ENCODE measurements around the gene FUT4.

FUT4 gene

DNA sequence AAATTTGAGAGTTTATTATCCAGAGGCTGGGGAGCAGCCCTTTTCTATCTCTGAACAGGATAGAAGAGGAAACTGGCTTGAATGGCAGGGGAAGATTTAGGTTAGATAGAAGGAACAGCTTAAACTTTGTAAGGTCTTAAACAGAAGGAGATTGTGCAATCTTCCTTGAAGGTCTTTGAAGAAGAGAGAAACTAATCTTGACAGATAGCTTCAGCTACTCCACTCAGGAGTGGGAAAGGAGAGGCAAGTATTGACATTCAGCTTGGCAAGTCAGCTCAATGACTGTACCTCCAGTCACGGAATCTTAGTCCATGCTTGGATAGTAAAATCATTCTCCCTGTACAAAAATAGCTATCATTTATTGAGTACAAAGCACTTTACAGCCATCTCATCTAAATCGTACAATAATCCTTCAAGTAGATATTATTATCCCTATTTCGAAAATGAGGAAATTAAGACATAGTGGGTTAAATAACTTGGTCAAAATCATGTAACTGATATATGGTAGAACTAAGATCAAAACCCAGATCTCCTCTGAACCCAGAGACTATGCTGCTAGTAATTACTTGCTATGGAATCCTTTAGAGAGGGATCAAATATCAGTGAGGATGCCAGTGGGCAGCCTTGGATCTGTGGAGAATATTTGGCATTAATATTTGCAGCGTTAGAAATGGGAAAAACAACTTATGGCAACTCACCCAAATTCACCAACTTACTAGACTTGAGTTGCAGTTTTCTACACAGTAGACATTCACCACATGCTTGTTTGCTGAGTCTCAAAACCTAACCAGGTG is 16.9 kb upstream of the FUT4 start:
- Histone ChIP-seq H3K36me3 (ENCODE audit: insufficient read depth, low read length) (no peaks in the 10 kb centered on the region), H3K4me2 (ENCODE audit: insufficient read depth, low read length) (no peak overlapping the region), H4K20me1 (ENCODE audit: insufficient read depth, low read length) (no peaks in the 10 kb centered on the region), H3K4me1 (ENCODE audit: insufficient read depth, low read length) (no peaks in the 10 kb centered on the region), H3K4me3 (ENCODE audit: low read depth in 1 of 2, low read length in 2 of 2) (no peak overlapping the region), H3K9ac (ENCODE audit: low read depth, low read length) (no peak overlapping the region), H3K27me3 (ENCODE audit: insufficient read depth, low read length, poor library complexity) (peaks cover 16% of the 10 kb centered on the region), H3K27ac (ENCODE audit: low read length) (no peak overlapping the region), H3K9me3 (ENCODE audit: insufficient read depth, low read length, severe bottlenecking) (no peaks in the 10 kb centered on the region), H3K79me2 (ENCODE audit: insufficient read depth, low read length) (no peaks in the 10 kb centered on the region), H2AFZ (ENCODE audit: low read depth, low read length) (no peak overlapping the region)
- ATAC-seq (ENCODE audit: insufficient read depth, low read depth) (no peak), DNase-seq (no peak)
- TF ChIP-seq, protein P1, sequence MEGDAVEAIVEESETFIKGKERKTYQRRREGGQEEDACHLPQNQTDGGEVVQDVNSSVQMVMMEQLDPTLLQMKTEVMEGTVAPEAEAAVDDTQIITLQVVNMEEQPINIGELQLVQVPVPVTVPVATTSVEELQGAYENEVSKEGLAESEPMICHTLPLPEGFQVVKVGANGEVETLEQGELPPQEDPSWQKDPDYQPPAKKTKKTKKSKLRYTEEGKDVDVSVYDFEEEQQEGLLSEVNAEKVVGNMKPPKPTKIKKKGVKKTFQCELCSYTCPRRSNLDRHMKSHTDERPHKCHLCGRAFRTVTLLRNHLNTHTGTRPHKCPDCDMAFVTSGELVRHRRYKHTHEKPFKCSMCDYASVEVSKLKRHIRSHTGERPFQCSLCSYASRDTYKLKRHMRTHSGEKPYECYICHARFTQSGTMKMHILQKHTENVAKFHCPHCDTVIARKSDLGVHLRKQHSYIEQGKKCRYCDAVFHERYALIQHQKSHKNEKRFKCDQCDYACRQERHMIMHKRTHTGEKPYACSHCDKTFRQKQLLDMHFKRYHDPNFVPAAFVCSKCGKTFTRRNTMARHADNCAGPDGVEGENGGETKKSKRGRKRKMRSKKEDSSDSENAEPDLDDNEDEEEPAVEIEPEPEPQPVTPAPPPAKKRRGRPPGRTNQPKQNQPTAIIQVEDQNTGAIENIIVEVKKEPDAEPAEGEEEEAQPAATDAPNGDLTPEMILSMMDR (IDR thresholded peaks at IDR 0.05; ENCODE audit: borderline replicate concordance, extremely low read depth, low read length, poor library complexity, severe bottlenecking), result no peak
- no peak for TF ChIP-seq EZH2 (IDR thresholded peaks at IDR 0.05; ENCODE audit: borderline replicate concordance, low read depth, low read length, severe bottlenecking)

DNA sequence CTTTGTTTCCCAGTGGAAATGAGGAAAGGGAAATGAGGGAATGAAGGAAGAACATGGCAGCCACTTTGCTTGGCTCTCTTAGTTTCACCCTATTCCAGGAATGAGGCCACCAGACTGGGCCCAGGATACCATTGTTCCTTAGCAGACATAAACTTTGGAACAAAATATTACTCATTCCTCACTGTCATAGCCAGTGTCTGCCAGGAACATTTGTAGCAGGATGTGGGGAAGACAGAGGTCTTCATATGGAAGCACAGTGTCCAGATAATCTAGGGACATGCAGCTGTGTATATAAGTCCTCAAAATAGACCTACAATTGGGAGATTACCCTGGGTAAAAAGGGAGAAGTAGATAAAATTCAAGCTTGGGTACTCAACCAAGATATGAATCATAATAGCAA is 15.2 kb upstream of the FUT4 start:
- no peaks in the 10 kb centered on the region for H3K9me3 ChIP-seq (ENCODE audit: insufficient read depth, low read length, severe bottlenecking)
- no peak overlapping the region for H3K4me2 ChIP-seq (ENCODE audit: insufficient read depth, low read length)
- H3K79me2 ChIP-seq (ENCODE audit: insufficient read depth, low read length), result no peaks in the 10 kb centered on the region
- peaks cover 16% of the 10 kb centered on the region for H3K27me3 ChIP-seq (ENCODE audit: insufficient read depth, low read length, poor library complexity)
- TF ChIP-seq EZH2 (IDR thresholded peaks at IDR 0.05; ENCODE audit: borderline replicate concordance, low read depth, low read length, severe bottlenecking), result no peak
- TF ChIP-seq, protein P1 (IDR thresholded peaks at IDR 0.05; ENCODE audit: borderline replicate concordance, extremely low read depth, low read length, poor library complexity, severe bottlenecking), result no peak
- DNase-seq (no peak), ATAC-seq (ENCODE audit: insufficient read depth, low read depth) (no peak)
- H3K36me3 ChIP-seq (ENCODE audit: insufficient read depth, low read length), result no peaks in the 10 kb centered on the region
- no peak overlapping the region for H3K9ac ChIP-seq (ENCODE audit: low read depth, low read length)
- H3K4me3 ChIP-seq (ENCODE audit: low read depth in 1 of 2, low read length in 2 of 2), result no peak overlapping the region
- H3K4me1 ChIP-seq (ENCODE audit: insufficient read depth, low read length), result no peaks in the 10 kb centered on the region
- no peaks in the 10 kb centered on the region for H4K20me1 ChIP-seq (ENCODE audit: insufficient read depth, low read length)
- no peak overlapping the region for H2AFZ ChIP-seq (ENCODE audit: low read depth, low read length)
- H3K27ac ChIP-seq (ENCODE audit: low read length), result no peak overlapping the region

DNA sequence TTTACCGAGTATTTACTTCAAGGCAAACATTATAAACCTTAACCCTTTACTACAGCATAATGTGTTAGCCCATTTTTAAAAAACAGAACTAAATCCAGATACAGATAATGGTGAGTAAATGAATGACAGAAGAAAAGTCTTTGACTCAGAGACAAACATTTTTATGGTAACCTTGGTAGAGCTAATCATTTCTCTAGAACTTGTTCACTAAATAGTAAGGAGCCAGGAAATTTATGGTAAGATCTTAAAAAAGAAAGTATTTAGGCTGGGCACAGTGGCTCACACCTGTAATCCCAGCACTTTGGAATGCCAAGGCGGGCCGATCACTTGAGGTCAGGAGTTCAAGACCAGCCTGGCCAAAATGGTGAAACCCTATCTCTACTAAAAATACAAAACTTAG is 11.5 kb upstream of the FUT4 start:
- no peaks in the 10 kb centered on the region for H3K36me3 ChIP-seq (ENCODE audit: insufficient read depth, low read length)
- no peaks in the 10 kb centered on the region for H3K9me3 ChIP-seq (ENCODE audit: insufficient read depth, low read length, severe bottlenecking)
- H3K4me3 ChIP-seq (ENCODE audit: low read depth in 1 of 2, low read length in 2 of 2), result no peak overlapping the region
- no peaks in the 10 kb centered on the region for H4K20me1 ChIP-seq (ENCODE audit: insufficient read depth, low read length)
- H3K4me2 ChIP-seq (ENCODE audit: insufficient read depth, low read length), result no peak overlapping the region
- H3K9ac ChIP-seq (ENCODE audit: low read depth, low read length), result no peak overlapping the region
- ATAC-seq (ENCODE audit: insufficient read depth, low read depth) (no peak), DNase-seq (no peak)
- TF ChIP-seq, protein P1 (IDR thresholded peaks at IDR 0.05; ENCODE audit: borderline replicate concordance, extremely low read depth, low read length, poor library complexity, severe bottlenecking), result no peak
- TF ChIP-seq EZH2 (IDR thresholded peaks at IDR 0.05; ENCODE audit: borderline replicate concordance, low read depth, low read length, severe bottlenecking), result no peak
- H3K4me1 ChIP-seq (ENCODE audit: insufficient read depth, low read length), result no peaks in the 10 kb centered on the region
- peaks cover 17% of the 10 kb centered on the region for H3K27me3 ChIP-seq (ENCODE audit: insufficient read depth, low read length, poor library complexity)
- H2AFZ ChIP-seq (ENCODE audit: low read depth, low read length), result no peak overlapping the region
- H3K27ac ChIP-seq (ENCODE audit: low read length), result no peak overlapping the region
- H3K79me2 ChIP-seq (ENCODE audit: insufficient read depth, low read length), result no peaks in the 10 kb centered on the region

Measured in DND-41 (cell line).